K562 (cell line): ENCODE results near the gene ADAMTS7. TPM values are rescaled to one million over a fixed set of nuclear protein-coding genes. Genes with fewer than 3 reads are reported as not detected.

ENCODE experiments used
- ATAC-seq: fragments of 200-7000 bp; cut with Tn5 transposase; 3 replicates; pipeline ENCODE4 v1.9.1; 2020; ENCODE audit warnings: moderate library complexity
- BruUV-seq: library from RNA; stranded (reverse); fragments of 400-500 nt; replicated peaks from 2 replicates; lab custom pipeline; 2021; lab: Mats Ljungman, UMichigan
- CTCF ChIA-PET: fragments of 300-600 bp; formaldehyde crosslinking; extraction: SDS; loops from one replicate; lab custom pipeline; 2021; ENCODE audit warnings: low intra/inter-chr PET ratio; lab: Yijun Ruan, JAX
- POLR2A ChIA-PET: fragments of 300-600, 350-650 bp; sonication (Branson Sonifier 250); formaldehyde crosslinking; extraction: SDS; loops from one replicate; lab custom pipeline; 2021; ENCODE audit warnings: antibody characterized with exemption, inconsistent platforms; lab: Yijun Ruan, JAX
- DNase-seq, 4 experiments: peaks; one replicate each; pipeline versions ENCODE4 v3.0.0 to v3.0.0-alpha.2; 2011 to 2018; ENCODE audit warnings: low spot score in 3 of 4, mixed read lengths in 3 of 4; ENCODE audit errors: extremely low read depth in 1 of 4
- FAIRE-seq: peaks from 2 replicates; lab custom pipeline; 2011; peaks lifted over from hg19 to GRCh38; lab: Jason Lieb, UNC
- H2AFZ ChIP-seq: 2 replicates; pipeline ENCODE4 v1.6.0; 2011; ENCODE audit warnings: low read depth, low read length, control low read depth, inconsistent platforms
- H3K27ac ChIP-seq: fragments of 200-600 bp; 3 replicates; pipeline ENCODE4 v1.8.0; 2011; ENCODE audit warnings: low read depth, mild to moderate bottlenecking, control low read depth, inconsistent platforms, low read length, moderate library complexity, mixed read lengths; ENCODE audit errors: extremely low read depth
- H3K27me3 ChIP-seq, 2 experiments: fragments of 300-600 bp in 1 of 2; 2 replicates in 1 of 2; 3 replicates in 1 of 2; pipeline versions ENCODE4 v1.6.0 to v1.8.0; 2011; ENCODE audit warnings: inconsistent platforms in 2 of 2, low read length in 2 of 2, mild to moderate bottlenecking in 1 of 2, mixed read lengths in 1 of 2, moderate library complexity in 1 of 2; ENCODE audit not compliant: control insufficient read depth in 2 of 2, insufficient read depth in 2 of 2
- H3K36me3 ChIP-seq: fragments of 300-600 bp; 3 replicates; pipeline ENCODE4 v1.8.0; 2011; ENCODE audit warnings: mild to moderate bottlenecking, low read length, inconsistent platforms; ENCODE audit not compliant: control insufficient read depth, insufficient read depth
- H3K4me1 ChIP-seq, 2 experiments: fragments of 200-600 bp in 1 of 2; replicated peaks in 1 of 2; 2 replicates in 1 of 2; 3 replicates in 1 of 2; pipeline versions ENCODE4 v1.5.1 to v1.8.0; 2011; ENCODE audit warnings: inconsistent platforms in 2 of 2, low read length in 2 of 2, mild to moderate bottlenecking in 1 of 2, mixed read lengths in 1 of 2, moderate library complexity in 1 of 2; ENCODE audit not compliant: control insufficient read depth in 2 of 2, insufficient read depth in 2 of 2
- H3K4me2 ChIP-seq: 2 replicates; pipeline ENCODE4 v1.6.1; 2011; ENCODE audit warnings: low read length, control low read depth, inconsistent platforms, mixed read lengths; ENCODE audit not compliant: insufficient read depth
- H3K4me3 ChIP-seq: fragments of 200-600 bp; sonication (generic), shearing (Covaris generic); 2 replicates; pipeline ENCODE4 v1.5.1; 2016; ENCODE audit warnings: control low read depth, inconsistent platforms
- H3K79me2 ChIP-seq: fragments of 200-600 bp; 3 replicates; pipeline ENCODE4 v1.8.0; 2011; ENCODE audit warnings: low read length, inconsistent platforms; ENCODE audit not compliant: control insufficient read depth, insufficient read depth
- H3K9ac ChIP-seq, 2 experiments: 2 replicates each; pipeline versions ENCODE4 v1.6.0 to v1.6.1; 2011; ENCODE audit warnings: low read depth in 2 of 2, low read length in 2 of 2, control low read depth in 1 of 2, inconsistent platforms in 1 of 2, mild to moderate bottlenecking in 1 of 2, mixed read lengths in 1 of 2; ENCODE audit not compliant: insufficient read depth in 1 of 2
- H3K9me1 ChIP-seq: one replicate; pipeline ENCODE4 v1.6.0; 2011; ENCODE audit warnings: inconsistent platforms, mild to moderate bottlenecking, low read length, moderate library complexity; ENCODE audit not compliant: control insufficient read depth, insufficient read depth
- H3K9me3 ChIP-seq: replicated peaks from 2 replicates; pipeline ENCODE4 v1.5.1; 2011; ENCODE audit warnings: low read depth, low read length, inconsistent platforms; ENCODE audit not compliant: control insufficient read depth, insufficient read depth
- H4K20me1 ChIP-seq: replicated peaks from 2 replicates; pipeline ENCODE4 v1.6.1; 2011; ENCODE audit warnings: low read length, inconsistent platforms, mixed read lengths; ENCODE audit not compliant: control insufficient read depth, insufficient read depth
- AFF1 ChIP-seq, 2 experiments: fragments of 450-650 bp; IDR thresholded peaks; 2 replicates each; pipeline ENCODE4 v1.6.1; 2018; ENCODE audit warnings: mild to moderate bottlenecking in 2 of 2, low read depth in 1 of 2; ENCODE audit not compliant: partially characterized antibody in 2 of 2
- ARNT ChIP-seq, 2 experiments: fragments of 450-650 bp; IDR thresholded peaks; 2 replicates each; pipeline ENCODE4 v1.6.1; 2016; ENCODE audit warnings: mild to moderate bottlenecking in 1 of 2
- CBX8 ChIP-seq: fragments of 200-600 bp; sonication (generic); IDR thresholded peaks from 2 replicates; pipeline ENCODE4 v1.6.1; 2012; ENCODE audit warnings: borderline replicate concordance, mixed run types, low read depth, mild to moderate bottlenecking, moderate library complexity, mixed read lengths, low read length, control low read depth, inconsistent platforms; ENCODE audit not compliant: poor library complexity, severe bottlenecking; ENCODE audit errors: extremely low read depth
- CXXC5 ChIP-seq: fragments of 250-450 bp; sonication (Bioruptor Pico); IDR thresholded peaks from 2 replicates; pipeline ENCODE4 v1.8.0; 2022; ENCODE audit warnings: inconsistent platforms, mild to moderate bottlenecking, moderate library complexity
- KDM5B ChIP-seq: fragments of 200-600 bp; sonication (generic); IDR thresholded peaks from 2 replicates; pipeline ENCODE4 v1.6.1; 2012; ENCODE audit warnings: low read depth, mild to moderate bottlenecking, moderate library complexity, low read length, control low read depth, inconsistent platforms; ENCODE audit not compliant: insufficient replicate concordance
- MAFK ChIP-seq: IDR thresholded peaks from 2 replicates; pipeline ENCODE4 v1.6.1; 2011; ENCODE audit warnings: low read length, improper control_type of control experiment
- MNT ChIP-seq, 2 experiments: fragments of 450-650 bp; conservative IDR thresholded peaks; 2 replicates each; pipeline ENCODE4 v1.6.1; 2017; ENCODE audit warnings: mild to moderate bottlenecking in 2 of 2, moderate library complexity in 2 of 2
- RBBP5 ChIP-seq: fragments of 200-600 bp; sonication (generic); IDR thresholded peaks from 2 replicates; pipeline ENCODE4 v1.6.1; 2012; ENCODE audit warnings: borderline replicate concordance, mild to moderate bottlenecking, low read length, control low read depth, inconsistent platforms; ENCODE audit not compliant: insufficient read depth, poor library complexity, severe bottlenecking
- STAT5A ChIP-seq: IDR thresholded peaks from 2 replicates; pipeline ENCODE4 v1.6.1; 2012; ENCODE audit warnings: low read length, inconsistent platforms, borderline replicate concordance
- YBX1 ChIP-seq: fragments of 450-650 bp; IDR thresholded peaks from 2 replicates; pipeline ENCODE4 v1.7.1; 2016; ENCODE audit warnings: mild to moderate bottlenecking
- ZBTB12 ChIP-seq: fragments of 250-450 bp; sonication (Bioruptor Pico); IDR thresholded peaks from 2 replicates; pipeline ENCODE4 v1.4.0; 2020
- ZNF507 ChIP-seq: conservative IDR thresholded peaks from 2 replicates; pipeline ENCODE4 v1.6.1; 2017; ENCODE audit warnings: missing genetic modification characterization, missing compliant biosample characterization
- whole genome bisulfite sequencing: fragments of 100-300 bp; shearing (Covaris generic); methylation state at CpG from one replicate; pipeline ENCODE4 v1.1.6; 2016; ENCODE audit warnings: low coverage, mixed read lengths; ENCODE audit not compliant: insufficient coverage; ENCODE audit errors: missing lambda C conversion rate; 5-methylcytosine and 5-hydroxymethylcytosine counted together
- in situ Hi-C: fragments of 300-500 bp; cut with MboI; formaldehyde crosslinking; loops from 4 replicates; pipeline ENCODE4 v1.15.0; 2018; ENCODE audit warnings: inconsistent platforms, mixed read lengths
- intact Hi-C: fragments of 100-400 bp; cut with micrococcal nuclease; formaldehyde crosslinking; loops from 2 replicates; pipeline ENCODE4 v1.14.2; 2022
- polyA plus RNA-seq, 8 experiments: library from polyadenylated mRNA; depleted of rRNA in 4 of 8; stranded (reverse) in 5 of 8; unstranded in 3 of 8; fragments of >200 nt; fragmentation: Nextera tagmentation in 2 of 8; fragmentation: Illumina TruSeq in 1 of 8; extraction: Ambion mirVana in 2 of 8; extraction: Trizol in 1 of 8; gene quantifications; 2 replicates each; pipeline versions ENCODE4 v1.2.1 to v1.2.3, GENCODE V29; 2011 to 2014; ENCODE audit warnings: inconsistent platforms in 1 of 8, missing spikeins in 1 of 8
- total RNA-seq, 7 experiments: library from RNA; depleted of rRNA in 6 of 7; stranded (reverse); fragments of >200 nt in 6 of 7; fragmentation: Illumina TruSeq in 2 of 7; extraction: Trizol in 2 of 7; gene quantifications; 2 replicates each; pipeline versions ENCODE4 v1.2.1 to v1.2.3, GENCODE V29; 2011 to 2021; ENCODE audit warnings: low replicate concordance in 1 of 7

The ADAMTS7 gene
- total and polyA plus RNA-seq, 9 of the 15 experiments (the other 6 are each of a cell fraction or from before 2014, with no cell fraction given): 0.05 to 0.07 TPM; not detected in 7

GRCh38 chr15:78768096-78768495 lies 43.2 kb downstream of the ADAMTS7 start:
- CTCF ChIA-PET: no interaction called here
- Histone ChIP-seq H3K27me3 (peaks cover 4 to 32% of the 10 kb centered on the region in 2 experiments; a peak in 2 of 5 replicates), H3K4me3 (no peak overlapping the region), H3K4me1 (peaks cover 0 to 13% of the 10 kb centered on the region in 2 experiments; a peak in 1 of 5 replicates), H3K9ac (no peak overlapping the region), H3K4me2 (no peak overlapping the region), H3K9me1 (no peaks in the 10 kb centered on the region), H3K36me3 (no peaks in the 10 kb centered on the region), H3K27ac (no peak overlapping the region), H2AFZ (no peak overlapping the region), H3K9me3 (no peaks in the 10 kb centered on the region), H3K79me2 (no peaks in the 10 kb centered on the region), H4K20me1 (no peaks in the 10 kb centered on the region)
- 9% methylated on average over 5 of the region's 13 CpGs for WGBS
- DNase-seq: no peak
- FAIRE-seq: no peak
- ATAC-seq: no peak
- in situ Hi-C loops (no loop called here), intact Hi-C loops (no loop called here)
- POLR2A ChIA-PET: no interaction called here
- no TSS peak for BruUV-seq
- TF ChIP-seq KDM5B (no peak), CXXC5 (no peak), ARNT (IDR thresholded peaks at IDR 0.05) (no peak), MAFK (no peak), ZNF507 (tag) (no peak), RBBP5 (no peak), CBX8 (no peak), STAT5A (no peak), YBX1 (no peak), ZBTB12 (CRISPR knock-in tag) (no peak), AFF1 (IDR thresholded peaks at IDR 0.05; ENCODE audit: low read depth in 1 of 2, partially characterized antibody in 2 of 2) (no peak), MNT (conservative IDR thresholded peaks at IDR 0.05) (no peak)
